Peyer's patch (tissue), 4 donors: ENCODE data around the gene ATP8A1.

Experiments
- POLR2A ChIP-seq, 2 donors: fragments of 450-650 bp; IDR thresholded peaks; one replicate each; pipeline ENCODE4 v1.5.1; 2017; ENCODE audit warnings: antibody characterized with exemption in 2 of 2, mild to moderate bottlenecking in 2 of 2, moderate library complexity in 2 of 2
- TF ChIP-seq, protein P1 (sequence below), 6 experiments: fragments of 450-650 bp in 4 of 6; fragments of 200-600 bp in 2 of 6; sonication (generic) in 1 of 6; IDR thresholded peaks; one replicate each; pipeline ENCODE4 v1.5.1; 2017 to 2019; ENCODE audit warnings: antibody characterized with exemption in 6 of 6, mild to moderate bottlenecking in 3 of 6, moderate library complexity in 1 of 6

- TF ChIP-seq, protein P1, sequence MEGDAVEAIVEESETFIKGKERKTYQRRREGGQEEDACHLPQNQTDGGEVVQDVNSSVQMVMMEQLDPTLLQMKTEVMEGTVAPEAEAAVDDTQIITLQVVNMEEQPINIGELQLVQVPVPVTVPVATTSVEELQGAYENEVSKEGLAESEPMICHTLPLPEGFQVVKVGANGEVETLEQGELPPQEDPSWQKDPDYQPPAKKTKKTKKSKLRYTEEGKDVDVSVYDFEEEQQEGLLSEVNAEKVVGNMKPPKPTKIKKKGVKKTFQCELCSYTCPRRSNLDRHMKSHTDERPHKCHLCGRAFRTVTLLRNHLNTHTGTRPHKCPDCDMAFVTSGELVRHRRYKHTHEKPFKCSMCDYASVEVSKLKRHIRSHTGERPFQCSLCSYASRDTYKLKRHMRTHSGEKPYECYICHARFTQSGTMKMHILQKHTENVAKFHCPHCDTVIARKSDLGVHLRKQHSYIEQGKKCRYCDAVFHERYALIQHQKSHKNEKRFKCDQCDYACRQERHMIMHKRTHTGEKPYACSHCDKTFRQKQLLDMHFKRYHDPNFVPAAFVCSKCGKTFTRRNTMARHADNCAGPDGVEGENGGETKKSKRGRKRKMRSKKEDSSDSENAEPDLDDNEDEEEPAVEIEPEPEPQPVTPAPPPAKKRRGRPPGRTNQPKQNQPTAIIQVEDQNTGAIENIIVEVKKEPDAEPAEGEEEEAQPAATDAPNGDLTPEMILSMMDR (IDR thresholded peaks at IDR 0.05), result no peak
- TF ChIP-seq POLR2A (IDR thresholded peaks at IDR 0.05), result no peak
Observed at GRCh38 chr4:42498040-42498439, 158.9 kb downstream of the ATP8A1 start.
